ENCODE measurements around the gene ANKS4B. TPM values are rescaled to one million over a fixed set of nuclear protein-coding genes. Genes with fewer than 3 reads are reported as not detected.
"Not testable (repeated sequence)": the region's sequence is repeated elsewhere in the genome, so short reads cannot be mapped to it uniquely, and the experiment has no call there.

ANKS4B gene
- total RNA-seq = not detected

- no peak for DNase-seq
Measured at GRCh38 chr16:21233521-21234150, at the start of gene ANKS4B. Gene ANKS4B (plus strand): TSS chr16:21233699. CDS start chr16:21233738, 39 bp downstream.

GRCh38 chr16:21183995-21184394, 49.5 kb upstream of the ANKS4B start:
- DNase-seq = no peak

GRCh38 chr16:21184834-21185233, 48.7 kb upstream of the ANKS4B start:
- no peak for DNase-seq

- DNase-seq = no peak
Measured at GRCh38 chr16:21185659-21186325, 47.7 kb upstream of the ANKS4B start.

GRCh38 chr16:21186326-21186691, 47.2 kb upstream of the ANKS4B start:
- DNase-seq = no peak

GRCh38 chr16:21189311-21189710, 44.2 kb upstream of the ANKS4B start:
- no peak for DNase-seq

- no peak for DNase-seq
Measured at GRCh38 chr16:21190013-21190412, 43.5 kb upstream of the ANKS4B start.

GRCh38 chr16:21190599-21190998, 42.9 kb upstream of the ANKS4B start:
- DNase-seq = no peak

- DNase-seq = no peak
Measured at GRCh38 chr16:21192991-21193390, 40.5 kb upstream of the ANKS4B start.

- DNase-seq = no peak
Measured at GRCh38 chr16:21194771-21195301, 38.7 kb upstream of the ANKS4B start.

- DNase-seq = not testable (repeated sequence)
Measured at GRCh38 chr16:21195330-21195729, 38.2 kb upstream of the ANKS4B start.

GRCh38 chr16:21197112-21197511, 36.4 kb upstream of the ANKS4B start:
- no peak for DNase-seq

- no peak for DNase-seq
Measured at GRCh38 chr16:21197621-21198020, 35.9 kb upstream of the ANKS4B start.

- no peak for DNase-seq
Measured at GRCh38 chr16:21199607-21200218, 33.8 kb upstream of the ANKS4B start.

- DNase-seq = no peak
Measured at GRCh38 chr16:21203155-21203797, 30.2 kb upstream of the ANKS4B start.

GRCh38 chr16:21205303-21205702, 28.2 kb upstream of the ANKS4B start:
- no peak for DNase-seq

GRCh38 chr16:21206550-21206949, 26.9 kb upstream of the ANKS4B start:
- no peak for DNase-seq

- no peak for DNase-seq
Measured at GRCh38 chr16:21208446-21209230, 24.9 kb upstream of the ANKS4B start.

GRCh38 chr16:21211486-21211885, 22.0 kb upstream of the ANKS4B start, which contains the start of gene ZP2:
Gene ZP2 (minus strand): TSS chr16:21211574. CDS start chr16:21211547, 27 bp downstream.
- DNase-seq = no peak

GRCh38 chr16:21214086-21214485, 19.4 kb upstream of the ANKS4B start:
- no peak for DNase-seq

- no peak for DNase-seq
Measured at GRCh38 chr16:21217121-21217520, 16.4 kb upstream of the ANKS4B start.

- DNase-seq = no peak
Measured at GRCh38 chr16:21218153-21218552, 15.3 kb upstream of the ANKS4B start.

Data from occipital lobe (tissue), 2 donors.